Erythroblast (primary cell): Measurements from ENCODE around the gene PIGN.
A peak's percentile ranks its signal among the peaks of the same experiment; 100 is the strongest.

Experiments
- DNase-seq, 2 experiments: peaks; one replicate each; lab custom pipeline; 2025; lab: John Stamatoyannopoulos, UW
- GATA1 ChIP-seq: IDR thresholded peaks from 2 replicates; pipeline ENCODE4 v1.6.1; 2011; ENCODE audit warnings: low read depth, mild to moderate bottlenecking, control low read depth, low read length, moderate library complexity
- POLR2A ChIP-seq: IDR thresholded peaks from 2 replicates; pipeline ENCODE4 v1.6.1; 2011; ENCODE audit warnings: mild to moderate bottlenecking, low read length

PIGN gene

DNA sequence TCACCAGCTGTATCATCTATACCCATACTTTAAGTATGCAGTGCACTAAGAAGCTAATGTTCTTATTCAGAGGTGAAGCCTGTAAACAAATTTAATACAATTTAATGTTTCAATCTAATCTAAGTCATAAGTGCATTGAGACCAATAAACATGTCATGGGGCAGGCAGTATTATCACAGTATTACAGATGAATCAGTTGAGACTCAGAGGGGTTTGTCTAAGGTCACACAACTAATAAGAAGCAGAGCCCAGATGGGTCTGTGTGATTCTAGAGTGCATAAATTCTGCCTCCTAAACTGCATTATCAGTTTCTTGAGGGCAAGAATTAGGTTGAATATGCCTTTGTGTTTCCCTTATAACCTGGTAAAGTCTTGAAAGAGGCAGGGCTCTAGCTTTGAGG lies 153.1 kb downstream of the PIGN start:
- peak in 1 of 2 experiments; percentile 49 for DNase-seq
- TF ChIP-seq POLR2A = no peak
- TF ChIP-seq GATA1 = no peak

DNA sequence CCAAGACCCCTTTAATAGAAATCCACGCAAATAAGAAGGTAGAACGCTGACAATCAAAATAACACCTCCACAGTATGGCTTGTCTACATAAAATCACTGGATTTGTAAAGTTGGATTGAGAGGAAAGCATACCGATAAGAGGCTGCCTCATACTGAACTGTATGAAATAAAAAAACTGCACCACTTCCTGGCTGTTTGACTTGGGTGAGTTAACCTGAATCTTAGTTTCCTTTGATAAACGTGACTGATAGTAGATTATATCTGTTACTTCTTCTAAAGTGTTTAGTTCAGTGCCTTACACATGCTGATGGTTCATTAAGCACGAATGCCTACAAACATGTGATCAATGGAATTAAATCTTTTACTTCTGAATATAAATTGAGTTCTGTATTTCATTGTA lies 153.6 kb downstream of the PIGN start:
- DNase-seq = no peak
- no peak for TF ChIP-seq POLR2A
- TF ChIP-seq GATA1 = no peak

DNA sequence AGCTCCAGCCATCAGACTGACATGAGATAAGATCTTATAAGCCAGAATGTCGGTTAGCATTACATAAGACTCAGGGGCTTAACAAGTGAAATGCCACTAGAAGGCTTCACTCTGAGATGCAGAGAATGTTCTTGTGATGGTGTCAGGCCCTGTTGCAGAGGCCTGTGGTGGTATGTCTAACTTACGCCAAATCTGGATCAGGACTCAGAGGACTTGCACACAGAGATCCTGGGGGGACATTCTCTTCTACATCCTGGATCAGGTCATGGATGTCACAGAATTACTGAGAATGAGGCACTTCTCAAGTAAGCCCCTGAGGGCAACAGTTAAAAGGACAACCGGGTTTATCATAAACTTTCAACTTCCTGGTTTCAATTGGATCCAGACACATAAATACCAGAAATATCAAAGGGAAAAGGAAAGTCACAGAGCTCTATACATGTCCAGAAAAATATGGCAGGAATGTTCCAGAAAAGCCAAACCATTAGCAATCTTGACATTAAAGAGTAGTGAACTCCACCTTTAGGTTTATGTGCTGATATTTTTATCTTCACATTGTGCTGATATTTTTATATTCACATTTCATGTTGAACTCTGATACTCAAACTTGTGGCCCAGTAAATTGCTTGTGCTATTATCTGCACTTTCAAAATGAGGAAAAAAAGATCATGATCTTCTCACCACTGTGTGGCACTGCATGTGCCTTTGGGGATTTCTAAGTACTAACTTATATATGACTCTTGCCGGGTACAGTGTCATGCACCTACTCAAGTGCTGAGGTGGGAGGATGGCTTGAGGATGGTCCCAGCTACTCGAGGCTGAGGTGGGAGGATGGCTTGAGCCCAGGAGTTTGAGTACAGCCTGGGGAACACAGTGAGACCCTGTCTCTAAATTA lies 156.5 kb downstream of the PIGN start:
- peak in 1 of 2 experiments; percentile 17 for DNase-seq
- no peak for TF ChIP-seq POLR2A
- TF ChIP-seq GATA1 = no peak

DNA sequence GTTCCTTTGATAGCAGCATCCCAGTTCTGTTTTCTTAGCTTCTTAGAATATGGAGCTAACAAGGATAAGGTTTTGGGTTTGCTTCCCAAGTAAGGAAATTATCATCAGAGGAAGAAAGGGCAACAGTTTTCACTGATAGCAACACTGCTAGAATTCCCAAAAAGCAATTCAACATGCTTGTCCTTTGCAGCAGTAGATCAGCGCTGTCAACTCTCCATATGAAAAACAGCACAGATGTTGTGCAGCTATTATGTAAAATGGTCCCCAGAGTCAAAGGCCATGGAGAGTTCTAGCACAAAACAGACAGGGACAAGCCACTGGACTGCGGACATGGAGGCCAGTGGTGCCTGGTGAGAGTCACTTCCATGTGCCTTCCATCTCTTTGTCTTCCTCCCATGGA lies 158.1 kb downstream of the PIGN start:
- DNase-seq = no peak
- TF ChIP-seq POLR2A = no peak
- no peak for TF ChIP-seq GATA1

DNA sequence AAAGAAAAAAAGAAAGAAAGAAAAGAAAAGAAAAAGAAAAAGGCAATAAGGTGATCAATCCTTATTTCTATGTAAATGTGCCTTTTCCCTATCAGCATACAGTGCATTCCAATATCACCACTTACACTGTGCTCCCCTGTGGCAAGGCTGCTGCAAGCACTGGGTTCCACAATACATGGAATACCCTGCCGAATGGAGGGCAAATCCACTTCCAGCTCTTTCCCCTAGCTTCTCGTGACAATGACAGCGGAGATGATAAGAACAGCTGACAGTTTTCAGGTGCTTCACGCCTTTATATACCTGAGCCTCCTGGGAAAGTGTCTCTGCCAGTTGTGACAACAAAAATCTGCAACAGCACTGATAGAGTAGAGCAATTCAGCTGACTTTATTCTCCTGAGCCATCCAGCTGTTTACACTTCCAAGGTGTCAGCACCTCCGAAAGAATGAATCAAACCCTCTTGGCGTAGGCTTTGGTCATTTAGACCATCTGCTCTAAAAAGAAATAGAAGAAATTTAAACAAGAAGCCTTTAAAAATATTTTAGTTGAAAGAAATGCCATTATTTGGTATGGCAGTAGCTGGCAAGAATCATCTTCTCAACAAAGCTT lies 158.8 kb downstream of the PIGN start:
- TF ChIP-seq POLR2A (no peak), GATA1 (no peak)
- DNase-seq = no peak

DNA sequence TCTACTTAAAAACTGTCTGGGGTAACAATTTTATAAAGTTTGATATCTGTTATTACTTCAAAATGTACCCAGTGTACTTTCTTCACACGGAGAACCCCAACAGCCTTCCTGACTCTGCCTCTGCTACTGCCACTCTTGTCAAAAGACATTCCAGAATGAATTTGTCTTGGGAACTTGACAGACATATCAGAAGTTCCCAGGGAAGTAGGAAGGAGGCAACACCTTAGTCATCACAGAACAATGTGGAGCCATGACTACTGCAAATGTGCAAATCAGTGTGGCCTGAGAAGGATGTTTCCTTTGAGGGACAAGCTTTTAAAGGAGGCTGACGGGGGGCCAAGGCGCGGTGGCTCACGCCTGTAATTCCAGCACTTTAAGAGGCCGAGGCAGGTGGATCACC lies 160.3 kb downstream of the PIGN start:
- no peak for DNase-seq
- no peak for TF ChIP-seq GATA1
- TF ChIP-seq POLR2A = no peak

DNA sequence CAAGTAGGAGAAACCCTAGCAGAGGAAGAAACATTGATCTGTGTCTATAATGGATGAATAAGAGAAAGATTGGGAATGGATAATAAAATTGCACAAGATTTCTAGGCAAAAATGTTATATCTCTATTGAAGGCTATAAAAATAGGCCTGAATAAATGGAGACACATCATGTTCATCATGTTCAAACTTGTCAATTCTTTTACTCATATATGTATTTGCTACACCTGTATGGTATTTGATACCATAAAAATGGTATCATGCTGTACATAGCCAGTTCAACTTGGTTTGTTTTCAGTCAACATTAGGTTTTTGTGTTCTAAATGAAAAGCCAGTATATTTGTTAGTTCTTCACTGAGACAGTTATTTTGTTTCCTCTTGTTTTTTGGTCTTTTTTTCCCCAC lies 161.9 kb downstream of the PIGN start:
- TF ChIP-seq POLR2A = no peak
- TF ChIP-seq GATA1 = no peak
- DNase-seq = no peak

DNA sequence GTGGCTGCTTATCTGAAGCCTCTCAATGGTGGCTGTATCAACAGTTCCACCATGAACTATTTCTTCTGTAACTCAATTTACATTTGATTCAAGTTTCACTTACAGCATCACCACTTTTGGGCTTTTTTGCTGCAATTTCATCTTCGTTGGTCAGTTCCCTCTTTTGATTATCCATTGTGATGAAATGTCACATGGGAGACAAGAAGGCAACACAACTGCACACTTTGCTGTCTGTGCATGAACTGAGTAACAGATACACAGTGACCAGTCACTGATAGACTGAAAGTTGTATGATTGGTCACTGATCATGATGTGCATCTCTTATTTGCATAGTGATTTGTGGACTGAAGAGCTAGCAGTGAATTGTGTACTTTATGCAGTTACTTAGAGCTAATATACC lies 163.3 kb downstream of the PIGN start:
- TF ChIP-seq GATA1 = no peak
- TF ChIP-seq POLR2A = no peak
- DNase-seq = no peak

DNA sequence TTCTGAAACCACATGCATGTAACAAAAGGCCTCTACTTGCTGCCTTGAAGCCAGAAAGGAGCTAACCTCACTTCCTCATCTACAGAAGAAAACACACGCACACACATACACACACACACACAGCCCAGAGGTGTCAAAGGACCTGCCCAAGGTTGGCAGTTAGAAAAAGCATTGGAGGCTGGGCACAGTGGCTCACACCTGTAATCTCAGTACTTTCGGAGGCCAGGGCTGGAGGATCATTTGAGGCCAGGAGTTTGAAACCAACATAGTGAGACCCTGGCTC lies 168.2 kb downstream of the PIGN start:
- TF ChIP-seq GATA1 = no peak
- no peak for TF ChIP-seq POLR2A

DNA sequence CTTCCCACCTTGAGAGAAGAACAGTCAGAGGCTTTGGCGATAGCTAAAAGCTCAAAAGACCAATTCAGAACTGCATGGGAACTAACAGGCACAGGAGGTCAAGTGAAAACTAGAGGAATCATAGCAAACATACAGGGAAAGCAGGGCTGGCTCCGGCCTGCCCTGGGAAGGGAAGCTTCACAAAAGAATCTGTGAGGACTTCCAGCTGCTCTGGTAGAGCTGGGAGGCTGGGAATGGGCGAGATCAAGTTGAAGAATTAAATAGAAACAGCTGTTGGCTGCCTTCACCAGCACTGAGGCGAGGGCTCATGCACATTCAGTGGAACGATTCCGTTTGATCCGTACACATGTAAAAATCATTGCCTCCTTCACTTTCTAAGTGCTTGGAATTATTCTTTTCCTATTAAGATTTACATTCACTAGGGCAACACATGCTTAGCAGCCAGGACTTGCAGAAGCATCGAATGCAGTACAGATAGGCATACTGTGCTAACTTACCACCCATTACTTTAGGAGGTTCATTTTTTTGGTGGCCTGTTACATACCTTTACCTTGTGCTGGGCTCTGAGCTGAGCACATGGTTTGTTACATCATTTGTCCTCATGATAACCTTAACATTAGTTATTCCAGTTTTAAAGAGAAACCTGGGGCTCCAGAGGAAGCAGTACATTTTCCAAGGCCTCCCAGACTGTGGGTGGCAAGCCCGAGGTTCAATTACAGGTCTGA lies 168.7 kb downstream of the PIGN start:
- DNase-seq = no peak
- TF ChIP-seq GATA1 = no peak

More for the DNA sequence above, 168.2 kb downstream of the PIGN start:
- DNase-seq = no peak

DNA sequence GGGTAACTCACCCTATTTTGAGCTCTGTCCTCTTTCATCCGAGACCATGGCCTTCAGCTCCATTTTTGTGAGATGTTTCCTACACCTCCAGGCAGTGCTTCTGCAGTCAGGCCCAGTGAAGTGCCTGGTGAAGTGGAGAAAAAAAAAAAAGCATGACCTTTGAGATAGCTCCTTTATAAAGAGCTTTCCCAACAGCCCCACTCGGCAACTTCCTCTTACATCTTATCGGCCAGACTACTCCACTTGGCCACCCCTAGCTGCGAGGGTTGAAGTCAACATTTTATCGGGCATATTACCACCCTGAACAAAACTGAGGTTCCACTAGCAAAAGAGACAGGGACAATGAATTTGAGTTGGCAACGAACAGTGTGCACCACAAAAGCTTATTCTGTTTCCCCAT lies 169.2 kb downstream of the PIGN start:
- no peak for TF ChIP-seq GATA1
- no peak for TF ChIP-seq POLR2A
- DNase-seq = no peak

DNA sequence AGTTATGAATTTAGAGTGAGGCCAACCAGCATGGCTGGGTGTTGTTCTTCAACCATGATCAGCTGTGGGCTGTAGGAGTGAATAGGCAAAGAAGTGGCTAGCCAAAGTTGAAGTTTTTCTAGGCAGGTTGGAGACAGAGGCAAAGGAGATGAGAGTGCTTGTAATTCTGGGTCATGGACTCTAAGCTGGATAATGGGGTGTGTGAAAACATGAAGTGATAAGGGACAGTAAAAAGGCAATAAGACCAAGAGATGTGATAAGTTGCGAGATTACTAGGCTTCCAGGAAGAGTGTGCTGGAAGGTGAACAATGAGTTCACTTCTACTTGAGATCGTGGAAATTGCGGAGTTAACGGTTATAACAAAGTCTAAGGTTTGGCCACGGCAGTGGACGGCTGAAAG lies 175.4 kb downstream of the PIGN start:
- TF ChIP-seq GATA1 (no peak), POLR2A (no peak)
- no peak for DNase-seq

DNA sequence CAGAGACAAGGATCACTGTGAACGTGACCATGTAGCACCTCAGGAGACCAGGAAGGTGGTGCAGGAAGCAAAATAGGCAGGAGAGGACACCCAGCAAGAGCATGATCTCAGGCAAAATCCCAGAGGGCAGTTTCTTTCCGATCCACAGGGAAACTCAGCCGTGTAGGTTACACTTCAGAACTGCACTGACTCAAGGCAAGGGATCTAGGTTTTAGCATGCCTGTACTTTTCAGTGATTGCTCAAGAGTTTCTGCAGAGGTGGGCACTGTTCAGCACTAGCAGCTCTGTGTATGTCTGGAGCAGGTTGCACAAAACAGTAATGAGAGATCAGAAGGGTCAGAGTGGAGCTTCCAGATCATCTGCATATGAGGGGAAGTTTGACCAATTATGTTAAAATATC lies 177.3 kb downstream of the PIGN start:
- DNase-seq = no peak
- TF ChIP-seq POLR2A = no peak
- TF ChIP-seq GATA1 = no peak

DNA sequence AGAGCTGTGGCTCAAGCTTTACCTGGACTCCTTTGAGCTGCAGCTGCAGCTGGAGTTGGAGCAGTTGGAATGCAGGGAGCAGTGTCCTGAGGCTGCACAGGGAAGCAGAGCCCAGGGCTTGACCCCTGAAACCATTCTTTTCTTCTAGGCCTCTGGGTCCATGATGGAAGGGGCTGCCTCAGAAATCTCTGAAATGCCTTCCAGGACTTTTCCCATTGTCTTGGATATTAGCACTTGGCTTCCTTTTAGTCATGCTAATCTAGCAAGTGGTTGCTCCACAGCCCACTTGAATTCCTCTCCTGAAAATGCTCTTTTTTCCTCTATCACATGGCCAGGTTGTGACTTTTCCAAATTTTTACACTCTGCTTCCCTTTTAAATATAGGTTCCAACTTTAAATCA lies 185.5 kb downstream of the PIGN start:
- TF ChIP-seq GATA1 (no peak), POLR2A (no peak)
- no peak for DNase-seq

DNA sequence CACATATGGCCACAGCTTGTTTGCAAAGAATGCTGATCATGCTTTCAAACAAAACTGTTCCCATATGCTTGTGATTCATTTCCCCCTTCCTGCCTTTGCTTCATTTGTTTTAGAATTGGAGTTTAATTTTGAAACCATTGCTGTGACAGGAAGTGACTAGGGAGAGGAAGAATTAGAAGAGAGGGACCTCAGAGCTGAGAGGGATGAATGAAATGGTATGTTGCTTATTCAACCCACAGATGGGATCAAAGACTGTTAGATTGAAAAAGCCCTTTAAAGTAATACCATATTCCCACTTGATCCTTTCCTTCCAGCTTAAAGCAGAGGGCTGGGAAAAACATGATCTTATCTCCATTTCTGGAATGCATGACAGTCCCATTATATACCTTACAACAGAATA lies 187.9 kb downstream of the PIGN start:
- TF ChIP-seq GATA1 (no peak), POLR2A (no peak)
- DNase-seq = no peak
